ENCODE results near the gene TPRG1.

DNA sequence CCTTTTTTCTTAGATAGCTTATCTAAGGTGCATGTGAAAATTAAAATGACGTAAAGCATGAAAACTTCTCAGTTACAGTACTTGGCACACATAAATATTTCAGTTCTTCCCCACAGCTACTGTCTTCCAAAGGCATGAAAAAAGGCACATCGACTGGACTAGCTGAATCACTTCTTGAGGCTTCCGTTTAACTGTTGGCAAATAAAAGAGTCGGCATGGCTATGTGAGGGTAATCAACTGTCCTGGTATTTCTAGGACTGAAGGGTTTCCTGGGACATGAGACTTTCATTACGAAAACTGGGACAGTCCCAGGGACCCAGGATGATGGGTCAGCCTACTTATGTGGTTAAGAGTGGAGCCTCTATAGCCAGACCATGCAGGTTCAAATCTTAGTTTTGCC, 168.2 kb downstream of the TPRG1 start:
- TF ChIP-seq, protein P1, sequence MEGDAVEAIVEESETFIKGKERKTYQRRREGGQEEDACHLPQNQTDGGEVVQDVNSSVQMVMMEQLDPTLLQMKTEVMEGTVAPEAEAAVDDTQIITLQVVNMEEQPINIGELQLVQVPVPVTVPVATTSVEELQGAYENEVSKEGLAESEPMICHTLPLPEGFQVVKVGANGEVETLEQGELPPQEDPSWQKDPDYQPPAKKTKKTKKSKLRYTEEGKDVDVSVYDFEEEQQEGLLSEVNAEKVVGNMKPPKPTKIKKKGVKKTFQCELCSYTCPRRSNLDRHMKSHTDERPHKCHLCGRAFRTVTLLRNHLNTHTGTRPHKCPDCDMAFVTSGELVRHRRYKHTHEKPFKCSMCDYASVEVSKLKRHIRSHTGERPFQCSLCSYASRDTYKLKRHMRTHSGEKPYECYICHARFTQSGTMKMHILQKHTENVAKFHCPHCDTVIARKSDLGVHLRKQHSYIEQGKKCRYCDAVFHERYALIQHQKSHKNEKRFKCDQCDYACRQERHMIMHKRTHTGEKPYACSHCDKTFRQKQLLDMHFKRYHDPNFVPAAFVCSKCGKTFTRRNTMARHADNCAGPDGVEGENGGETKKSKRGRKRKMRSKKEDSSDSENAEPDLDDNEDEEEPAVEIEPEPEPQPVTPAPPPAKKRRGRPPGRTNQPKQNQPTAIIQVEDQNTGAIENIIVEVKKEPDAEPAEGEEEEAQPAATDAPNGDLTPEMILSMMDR (IDR thresholded peaks at IDR 0.05; ENCODE audit: low read depth, low read length, poor library complexity, severe bottlenecking) = no peak
- no peak for TF ChIP-seq EZH2phosphoT487 (IDR thresholded peaks at IDR 0.05; ENCODE audit: borderline replicate concordance, low read length)

Data from DOHH2 (cell line).